GM12891 (cell line): ENCODE measurements around the gene ADD2.

Experiments used
- POLR2AphosphoS5 ChIP-seq: IDR thresholded peaks from 2 replicates; pipeline ENCODE4 v1.6.1; 2011; ENCODE audit warnings: low read depth, low read length, control low read depth
- POU2F2 ChIP-seq: IDR thresholded peaks from 2 replicates; pipeline ENCODE4 v1.6.1; 2011; ENCODE audit warnings: low read depth, mild to moderate bottlenecking, control low read depth, low read length, moderate library complexity

- no peak for TF ChIP-seq POU2F2
- TF ChIP-seq POLR2AphosphoS5, result no peak
These were observed 154.5 kb downstream of the ADD2 start for GRCh38 chr2:70613521-70613920.
